H4 (cell line): Measurements from ENCODE around the gene RPS27L. TPM values are rescaled to one million over a fixed set of nuclear protein-coding genes. Genes with fewer than 3 reads are reported as not detected.
A peak's percentile ranks its signal among the peaks of the same experiment; 100 is the strongest.

Source experiments
- DNase-seq: peaks from one replicate; pipeline ENCODE4 v3.0.0-alpha.2; 2015; ENCODE audit warnings: low spot score
- total RNA-seq: library from RNA; depleted of rRNA; stranded (reverse); fragments of >200 nt; shearing (Covaris generic); gene quantifications from 2 replicates; pipeline ENCODE4 v1.2.3, GENCODE V29; 2014

Gene RPS27L
- total RNA-seq, 1 experiment from 2014 or later = 148 TPM

DNA sequence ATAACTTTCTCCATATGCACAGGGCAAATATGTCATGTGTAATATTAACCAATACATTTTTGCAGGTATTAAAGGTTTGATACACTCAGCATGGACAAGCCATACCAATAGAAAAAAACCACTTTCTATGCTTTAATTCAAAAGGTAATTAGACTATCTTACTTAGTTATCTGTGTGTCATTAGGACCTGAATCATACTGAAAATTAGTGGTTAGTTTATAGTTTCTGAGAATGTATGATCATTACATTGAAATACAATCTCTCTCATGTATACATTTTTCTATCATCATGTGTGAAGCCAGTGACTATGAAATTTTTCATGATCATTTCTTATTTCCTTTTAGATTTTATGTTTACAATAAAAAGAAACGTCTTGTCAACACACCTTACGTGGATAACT, 16.3 kb downstream of the RPS27L start:
- DNase-seq = no peak

DNA sequence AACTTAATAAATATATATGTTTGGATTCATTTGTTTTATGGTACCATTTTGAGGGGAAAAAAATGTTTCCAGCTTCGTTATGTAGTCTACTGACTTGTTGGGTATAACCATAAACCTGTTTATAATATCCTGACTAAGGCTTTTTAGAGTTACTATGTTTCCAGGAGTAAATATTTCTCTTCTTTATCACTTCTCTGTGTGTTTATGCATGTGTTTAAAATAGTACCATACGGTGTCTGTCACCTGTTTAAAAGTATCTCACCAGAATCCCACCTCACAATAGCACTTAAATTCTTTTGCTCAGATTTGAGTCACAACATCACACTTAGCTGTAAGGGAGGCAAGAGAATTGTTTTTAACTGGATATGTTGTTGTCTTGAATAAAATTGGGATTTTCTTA, 20.5 kb downstream of the RPS27L start:
- no peak for DNase-seq

GRCh38 chr15:63135804-63136203, 21.5 kb downstream of the RPS27L start:
- no peak for DNase-seq

GRCh38 chr15:63135281-63135680, 22.0 kb downstream of the RPS27L start:
- DNase-seq = no peak

DNA sequence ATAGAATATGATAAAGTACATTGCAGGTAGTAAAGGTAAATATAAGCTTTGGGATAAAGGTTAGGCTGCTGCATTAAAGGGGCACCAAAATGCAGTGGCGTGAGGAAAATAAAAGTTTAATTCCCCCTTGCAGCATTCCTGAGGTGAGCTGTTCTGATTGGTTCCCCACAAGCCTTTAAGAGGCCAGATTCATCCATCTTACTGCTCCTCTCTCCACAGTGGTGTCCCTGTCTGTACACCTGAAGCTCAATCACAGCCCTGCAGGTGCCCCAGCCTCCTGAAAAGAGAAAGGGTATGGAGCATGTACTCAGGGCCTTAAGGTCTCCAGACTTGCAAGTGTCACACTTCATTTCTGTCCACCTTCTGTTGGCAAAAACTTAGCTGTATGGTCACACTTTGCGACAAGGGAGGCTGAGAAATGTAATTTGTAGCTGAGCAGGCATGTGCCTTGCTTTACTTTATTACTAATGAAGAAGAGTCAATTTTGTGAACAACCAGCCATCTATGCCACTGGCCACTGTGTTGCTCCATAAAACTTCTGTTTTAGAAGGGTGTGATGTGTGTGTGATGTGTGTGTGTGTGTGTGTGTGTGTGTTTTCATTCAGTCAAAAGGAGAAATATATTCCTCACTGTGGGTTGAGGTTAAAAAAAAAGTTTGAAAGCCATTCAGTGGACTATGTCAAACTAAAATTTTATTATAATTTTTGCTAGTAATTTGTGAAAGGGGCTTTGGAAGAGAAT, 22.9 kb downstream of the RPS27L start:
- no peak for DNase-seq

- no peak for DNase-seq
Measured at GRCh38 chr15:63133786-63134185, 23.5 kb downstream of the RPS27L start.

GRCh38 chr15:63126726-63127125, 30.6 kb downstream of the RPS27L start:
- no peak for DNase-seq

- DNase-seq = no peak
Measured at GRCh38 chr15:63124506-63124905, 32.8 kb downstream of the RPS27L start.

- DNase-seq = peak; percentile 64
Measured at GRCh38 chr15:63122002-63122875, 35.0 kb downstream of the RPS27L start.

DNA sequence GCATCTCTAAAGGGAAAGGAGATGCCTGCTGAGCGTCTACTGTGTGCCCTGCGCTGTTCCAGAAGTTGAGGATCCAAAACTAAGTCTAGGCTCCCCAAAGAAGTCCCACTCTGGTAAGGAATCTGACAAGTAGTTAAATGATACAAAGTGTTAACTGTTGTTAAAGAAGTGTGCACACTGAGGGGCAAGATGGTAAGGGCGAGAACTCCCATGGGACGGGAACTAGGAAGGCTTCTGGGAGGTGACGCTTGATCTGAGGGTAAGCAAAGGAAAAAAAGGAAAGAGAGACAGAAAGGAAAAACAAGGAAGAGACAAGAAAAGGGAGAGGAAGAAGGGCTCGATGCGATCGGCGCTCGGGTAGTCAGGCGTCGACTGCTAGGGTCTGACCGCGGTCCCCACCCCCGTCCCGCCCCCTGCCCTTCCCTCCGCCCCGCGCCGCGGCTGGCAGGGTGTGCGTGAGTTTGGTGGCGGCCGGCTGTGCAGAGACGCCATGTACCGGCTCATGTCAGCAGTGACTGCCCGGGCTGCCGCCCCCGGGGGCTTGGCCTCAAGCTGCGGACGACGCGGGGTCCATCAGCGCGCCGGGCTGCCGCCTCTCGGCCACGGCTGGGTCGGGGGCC, 35.8 kb downstream of the RPS27L start, which contains the start of gene LACTB:
Gene LACTB, plus strand, starts transcription at position 480 of the 620 bp plus-strand sequence. Its CDS starts 11 bp downstream, at position 491.
- DNase-seq = peak; percentile 88

GRCh38 chr15:63118854-63119253, 38.4 kb downstream of the RPS27L start:
- DNase-seq = no peak

GRCh38 chr15:63114465-63114864, 42.8 kb downstream of the RPS27L start:
- DNase-seq = no peak

- peak; percentile 25 for DNase-seq
Measured at GRCh38 chr15:63112871-63113270, 44.4 kb downstream of the RPS27L start.

DNA sequence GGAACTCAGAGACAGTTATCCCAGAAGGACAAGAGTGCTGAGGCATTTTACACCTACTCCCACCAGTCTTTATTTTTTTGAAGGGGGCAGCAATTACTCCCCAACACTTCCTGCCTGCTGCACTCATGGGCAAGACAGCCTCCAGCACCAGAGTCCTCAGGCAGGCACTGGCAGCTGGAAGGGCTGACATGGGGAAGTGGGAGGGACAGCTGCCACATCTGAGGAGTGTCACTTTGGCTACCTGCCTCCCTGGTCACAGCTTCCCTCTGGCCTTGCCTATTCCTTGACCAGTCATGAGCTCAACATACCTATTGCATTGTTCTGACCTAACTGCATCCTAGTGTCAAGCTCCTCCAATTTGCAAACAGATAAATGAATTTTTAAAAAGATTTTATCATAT, 45.8 kb downstream of the RPS27L start:
- peak; percentile 3 for DNase-seq

- DNase-seq = peak; percentile 2
Measured at GRCh38 chr15:63110428-63111026, 46.8 kb downstream of the RPS27L start.

GRCh38 chr15:63109920-63110319, 47.4 kb downstream of the RPS27L start:
- DNase-seq = peak; percentile 2

DNA sequence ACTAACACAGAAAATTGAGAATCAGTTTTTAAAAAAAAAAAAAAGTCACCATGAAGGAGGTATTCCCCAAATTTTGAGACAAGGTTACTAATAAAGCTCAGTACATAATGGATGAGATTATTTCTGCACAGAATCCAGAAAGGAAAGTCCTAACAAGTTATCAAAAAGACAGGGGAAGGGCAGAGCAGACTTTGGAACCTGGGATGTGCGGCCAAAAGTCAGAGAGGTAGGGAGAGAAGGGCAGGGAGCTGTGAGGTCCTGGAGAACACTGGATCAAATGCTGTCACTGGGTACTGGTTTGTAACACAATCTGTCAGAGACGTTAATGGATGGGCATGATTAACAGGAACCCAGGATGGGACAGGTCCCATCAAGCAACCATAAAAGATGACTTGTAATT, 47.8 kb downstream of the RPS27L start:
- DNase-seq = no peak

- DNase-seq = peak; percentile 100
Measured at GRCh38 chr15:63107895-63108546, 49.3 kb downstream of the RPS27L start.

GRCh38 chr15:63105354-63105753, 51.9 kb downstream of the RPS27L start:
- DNase-seq = peak; percentile 12

DNA sequence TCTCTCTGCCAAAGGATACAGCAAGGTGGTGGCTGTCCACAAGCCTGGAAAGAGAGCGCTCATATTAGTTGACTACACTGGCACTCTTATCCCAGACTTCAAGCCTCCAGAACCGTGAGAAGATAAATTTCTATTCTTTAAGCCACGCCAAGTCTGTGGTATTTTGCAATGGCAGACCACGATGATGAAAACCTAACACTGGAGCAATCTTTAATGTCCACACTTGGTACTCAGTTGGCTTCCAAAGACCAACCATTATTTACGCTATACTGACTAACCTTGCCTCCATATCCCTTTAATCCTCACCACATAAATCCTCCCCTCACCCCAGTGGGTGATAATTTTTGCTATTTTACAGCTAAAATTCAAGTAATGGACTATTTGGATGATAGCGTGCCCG, 52.5 kb downstream of the RPS27L start:
- peak; percentile 48 for DNase-seq

DNA sequence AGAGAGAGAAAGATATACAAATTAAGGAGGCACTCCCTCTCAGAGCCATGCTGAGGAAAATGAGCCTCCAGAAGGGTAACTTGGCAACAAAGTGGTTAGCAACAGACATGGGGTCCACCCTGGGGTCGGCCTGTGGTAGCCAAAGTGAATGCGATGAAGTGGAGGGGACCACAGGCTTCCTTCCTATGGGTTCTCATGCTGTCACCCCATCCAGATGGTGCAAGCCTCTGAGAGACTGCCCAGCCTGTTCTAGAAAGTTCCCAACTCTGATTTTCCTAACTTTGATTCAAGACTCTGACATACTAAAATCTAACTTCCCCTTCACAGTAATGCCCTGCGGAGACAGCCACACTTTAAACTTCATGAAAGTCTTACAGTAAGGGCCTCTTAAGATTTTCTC, 53.9 kb downstream of the RPS27L start:
- DNase-seq = no peak
